Femur (tissue), 1 donor: Measurements from ENCODE around the gene MATN1.
A peak's percentile ranks its signal among the peaks of the same experiment; 100 is the strongest.
"Not testable (repeated sequence)": the region's sequence is repeated elsewhere in the genome, so short reads cannot be mapped to it uniquely, and the experiment has no call there.

ENCODE experiments used
- DNase-seq: peaks from one replicate; pipeline ENCODE4 v3.0.0-alpha.2; 2017

Gene MATN1, protein sequence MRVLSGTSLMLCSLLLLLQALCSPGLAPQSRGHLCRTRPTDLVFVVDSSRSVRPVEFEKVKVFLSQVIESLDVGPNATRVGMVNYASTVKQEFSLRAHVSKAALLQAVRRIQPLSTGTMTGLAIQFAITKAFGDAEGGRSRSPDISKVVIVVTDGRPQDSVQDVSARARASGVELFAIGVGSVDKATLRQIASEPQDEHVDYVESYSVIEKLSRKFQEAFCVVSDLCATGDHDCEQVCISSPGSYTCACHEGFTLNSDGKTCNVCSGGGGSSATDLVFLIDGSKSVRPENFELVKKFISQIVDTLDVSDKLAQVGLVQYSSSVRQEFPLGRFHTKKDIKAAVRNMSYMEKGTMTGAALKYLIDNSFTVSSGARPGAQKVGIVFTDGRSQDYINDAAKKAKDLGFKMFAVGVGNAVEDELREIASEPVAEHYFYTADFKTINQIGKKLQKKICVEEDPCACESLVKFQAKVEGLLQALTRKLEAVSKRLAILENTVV

DNA sequence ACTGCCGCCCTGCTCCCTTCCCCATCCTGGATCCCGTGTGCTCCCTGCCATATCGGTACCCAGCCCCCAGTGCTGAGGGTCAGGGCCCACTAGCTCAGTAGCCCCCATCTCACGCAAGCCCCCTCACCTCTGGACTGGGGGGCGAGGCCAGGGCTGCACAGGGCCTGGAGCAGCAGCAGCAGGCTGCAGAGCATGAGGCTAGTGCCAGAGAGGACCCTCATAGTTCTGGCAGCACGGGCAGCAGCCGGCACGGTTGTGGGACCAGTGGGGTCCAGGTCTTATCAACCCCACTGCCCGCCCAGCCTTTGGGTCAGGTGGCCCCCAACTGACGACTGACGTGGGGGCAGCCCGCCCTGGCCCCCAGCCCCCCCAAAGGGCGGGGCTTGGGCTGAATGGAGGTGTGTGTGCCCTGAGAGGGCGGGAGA, at the start of gene MATN1:
TSS of gene MATN1 (minus strand) at position 255 of the 425 bp plus-strand sequence. CDS start at position 221, 34 bp downstream.
- no peak for DNase-seq

DNA sequence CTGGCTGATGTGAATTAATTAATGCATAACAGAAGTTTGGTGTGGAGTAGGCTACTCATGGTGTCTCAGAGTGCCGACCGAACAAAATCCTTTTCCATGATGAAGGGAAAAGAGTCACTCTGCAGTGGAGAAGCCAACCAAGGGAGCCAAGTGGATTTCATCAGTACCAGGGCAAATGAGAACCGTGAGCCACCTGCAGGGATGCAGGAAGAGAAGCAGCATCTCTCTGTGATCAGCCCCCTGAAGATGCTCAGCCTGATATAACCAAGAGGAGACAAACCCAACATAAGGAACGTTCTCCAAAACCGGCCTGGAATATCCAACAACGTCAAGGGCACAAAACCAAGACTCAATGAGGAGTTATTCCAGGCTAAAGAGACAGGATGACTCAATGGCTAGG, 47.6 kb upstream of the MATN1 start:
- no peak for DNase-seq

DNA sequence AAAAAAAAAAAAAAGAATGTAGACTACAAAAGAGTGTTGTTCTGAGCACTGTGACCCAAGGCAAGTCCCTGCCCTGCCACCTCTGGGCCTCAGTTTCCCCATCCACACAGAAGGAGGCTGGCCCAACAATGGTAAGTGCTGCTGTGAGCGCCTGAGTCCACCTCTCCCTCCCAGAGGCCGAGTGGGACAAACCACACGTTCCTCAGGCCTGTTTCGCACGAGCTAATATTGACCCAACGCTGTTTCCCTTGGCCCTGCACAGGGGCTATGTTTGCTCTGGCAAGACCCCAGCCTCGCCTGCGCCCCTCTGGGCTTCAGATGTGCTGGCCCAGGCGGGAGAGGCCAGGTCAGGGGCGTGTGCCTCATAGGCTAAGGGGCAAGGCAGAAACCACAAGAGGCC, 46.8 kb upstream of the MATN1 start:
- peak; percentile 62 for DNase-seq

DNA sequence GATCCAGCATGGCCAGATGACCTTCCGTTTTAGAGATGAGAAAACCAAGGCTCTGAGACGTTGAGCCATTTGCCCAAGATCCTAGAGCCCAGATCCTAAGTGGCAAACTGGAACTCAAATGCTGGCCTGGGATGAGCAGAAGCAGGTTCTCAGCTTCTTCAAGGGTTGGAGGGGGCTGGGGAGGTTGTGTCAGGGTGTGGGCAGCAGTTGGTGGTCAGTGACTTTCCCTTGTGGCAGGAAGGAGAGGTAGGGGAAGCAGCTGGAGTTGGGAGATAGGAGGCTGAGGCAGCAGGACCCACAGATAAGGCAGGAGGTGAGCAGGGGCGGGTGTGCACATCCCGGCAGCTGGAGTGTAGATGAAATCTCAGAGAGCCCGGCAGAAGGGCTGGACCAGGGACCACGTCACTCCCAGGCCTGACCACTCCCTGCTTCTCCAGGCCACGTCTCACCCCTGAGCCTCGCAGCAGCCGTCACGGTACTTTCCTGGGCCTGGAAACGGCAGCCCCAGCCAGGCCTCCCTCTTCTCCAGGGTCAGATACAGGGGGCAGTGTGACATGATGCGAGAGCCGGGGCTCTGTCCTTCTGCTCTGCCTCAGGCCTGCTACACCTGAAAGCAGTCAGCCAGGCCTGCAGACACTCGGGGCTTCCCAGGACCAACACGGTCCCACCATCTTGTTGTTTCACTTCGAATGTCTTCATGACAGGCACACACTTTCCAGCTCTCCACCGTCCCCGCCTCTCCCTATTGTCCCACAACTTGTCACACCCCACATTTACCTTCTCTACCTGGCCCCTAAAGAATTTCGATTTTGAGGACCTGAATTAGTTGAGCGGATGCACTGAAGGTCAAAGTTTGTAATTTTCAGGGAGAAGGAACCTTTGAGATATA, 45.7 kb upstream of the MATN1 start:
- peak; percentile 60 for DNase-seq

DNA sequence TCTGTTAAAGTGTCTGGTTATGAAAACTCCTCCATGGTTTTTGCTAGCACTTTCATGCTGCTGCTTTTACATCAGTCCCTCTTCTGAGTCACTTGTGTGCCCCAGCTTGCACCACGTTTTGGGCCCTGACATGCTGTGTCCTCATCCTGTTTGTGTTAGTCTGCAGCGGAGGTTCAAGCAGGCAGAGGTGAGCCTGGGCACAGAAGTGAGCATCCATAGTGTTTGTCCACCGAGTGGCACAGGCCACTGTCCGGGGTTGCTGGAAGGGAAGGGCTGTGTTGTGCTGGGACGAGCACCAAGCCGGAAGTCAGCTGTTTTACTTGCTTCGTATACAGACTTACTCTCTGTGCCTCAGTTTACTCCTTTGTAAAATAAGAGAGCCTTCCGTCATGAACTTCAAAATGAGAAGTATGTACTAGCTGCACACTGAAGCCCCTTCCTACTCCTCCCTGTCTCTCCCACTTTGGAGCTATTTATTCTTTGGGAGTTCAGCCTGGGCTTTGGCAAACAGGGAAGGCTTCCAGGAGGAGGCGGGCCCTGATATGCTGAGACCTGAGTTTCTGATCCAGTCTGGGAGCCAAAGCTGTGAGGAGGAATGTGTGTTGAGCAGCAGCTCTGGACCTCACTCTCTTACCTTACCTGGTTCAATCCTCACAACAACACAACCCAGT, 44.9 kb upstream of the MATN1 start:
- DNase-seq = no peak

DNA sequence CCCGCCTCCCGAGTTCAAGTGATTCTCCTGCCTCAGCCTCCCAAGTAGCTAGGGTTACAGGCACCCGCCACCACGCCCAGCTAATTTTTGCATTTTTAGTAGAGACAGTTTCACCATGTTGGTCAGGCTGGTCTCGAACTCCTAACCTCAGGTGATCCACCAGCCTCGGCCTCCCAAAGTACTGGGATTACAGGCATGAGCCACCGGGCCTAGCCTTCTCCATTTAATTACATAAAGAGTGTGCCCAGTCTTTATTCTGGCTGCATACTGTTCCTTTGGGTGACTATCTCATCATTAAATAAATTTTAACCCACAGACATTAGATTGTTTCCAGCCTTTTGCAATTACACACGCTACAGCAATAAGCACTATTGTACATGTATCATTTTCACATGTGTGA, 43.6 kb upstream of the MATN1 start:
- not testable (repeated sequence) for DNase-seq

DNA sequence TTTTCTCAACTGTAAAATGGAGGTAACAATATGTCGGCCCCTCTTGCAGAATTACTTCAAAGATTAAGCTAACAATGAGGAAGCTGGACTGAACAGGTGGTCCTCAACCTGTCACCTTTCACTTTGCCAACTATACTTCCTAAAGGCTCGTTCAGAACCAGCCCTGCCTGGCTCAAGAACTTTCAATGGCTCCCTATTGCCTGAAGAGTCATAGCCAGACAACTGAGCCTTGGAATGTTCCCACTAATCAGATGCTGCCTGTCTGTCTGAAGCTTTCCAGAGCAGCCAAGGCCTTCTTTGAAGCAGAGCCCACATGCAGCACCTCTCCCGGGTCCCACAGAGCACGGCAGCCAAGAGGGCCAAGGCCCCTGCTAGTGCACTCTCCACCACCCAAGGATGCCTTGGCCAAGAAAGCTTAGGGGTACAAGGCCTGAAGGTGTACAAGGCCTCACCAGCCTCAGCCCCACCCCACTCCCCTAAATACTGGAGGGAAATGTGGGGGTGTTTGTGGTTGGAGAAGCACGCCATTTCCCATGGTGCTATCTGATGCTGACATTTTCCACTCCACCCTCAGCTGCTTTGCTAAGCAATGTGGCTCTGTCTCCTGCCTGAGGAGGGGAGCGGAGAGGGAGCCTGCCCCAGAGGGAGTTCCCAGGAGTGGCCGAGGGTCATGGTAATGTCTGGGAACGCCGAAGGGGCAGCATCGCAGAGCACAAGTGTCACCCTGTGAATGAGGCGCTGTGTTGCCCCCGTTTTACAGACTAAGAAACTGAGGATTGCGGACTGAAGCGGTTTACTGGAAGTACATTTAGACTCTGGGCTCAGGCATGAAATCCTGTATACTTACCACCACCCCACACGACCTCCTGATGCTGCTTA, 42.4 kb upstream of the MATN1 start:
- no peak for DNase-seq

DNA sequence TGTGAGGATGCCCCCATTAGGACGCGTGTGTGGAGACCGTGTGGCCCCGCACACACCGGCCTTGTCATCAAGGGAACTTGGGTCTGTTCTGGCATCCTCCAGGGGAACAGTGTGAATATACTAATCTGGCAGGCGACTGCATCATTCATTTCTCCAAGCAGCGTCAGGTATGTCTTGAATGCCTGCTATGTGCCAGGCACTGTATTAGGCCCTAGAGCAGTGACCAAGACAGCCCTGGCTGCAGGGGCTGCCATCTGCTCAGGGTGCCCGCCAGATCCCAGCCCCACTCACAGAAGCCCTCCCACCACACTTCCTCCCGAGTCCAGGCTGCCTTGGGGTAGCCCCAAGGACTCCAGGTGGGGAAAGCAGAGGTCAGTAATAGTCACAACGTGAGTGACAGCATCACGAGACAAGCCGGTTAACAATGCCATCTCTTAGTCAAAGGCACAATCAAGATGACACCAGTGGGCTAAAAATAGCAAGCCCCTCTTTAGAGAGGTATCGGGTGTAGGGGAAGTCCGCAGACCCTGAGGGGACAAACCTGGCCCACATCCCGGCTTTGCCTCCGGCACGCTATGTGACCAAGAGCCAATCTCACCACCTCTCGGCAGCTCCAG, 41.7 kb upstream of the MATN1 start:
- DNase-seq = no peak

DNA sequence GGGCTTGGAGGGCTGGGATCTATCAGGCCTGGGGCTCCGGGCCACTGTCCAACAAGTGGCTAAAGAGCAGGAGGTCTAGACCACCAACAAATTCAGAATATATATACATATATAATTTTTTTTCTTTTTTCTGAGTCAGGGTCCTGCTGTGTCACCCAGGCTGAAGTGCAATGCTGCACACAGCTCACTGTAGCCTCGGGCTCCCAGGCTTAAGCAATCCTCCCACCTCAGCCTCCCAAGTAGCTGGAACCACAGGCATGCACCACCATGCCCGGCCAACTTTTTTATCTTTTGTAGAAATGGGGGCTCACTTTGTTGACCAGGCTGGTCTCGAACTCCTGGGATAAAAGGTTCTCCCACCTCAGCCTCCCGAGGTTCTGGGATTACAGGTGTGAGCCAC, 41.0 kb upstream of the MATN1 start:
- no peak for DNase-seq

DNA sequence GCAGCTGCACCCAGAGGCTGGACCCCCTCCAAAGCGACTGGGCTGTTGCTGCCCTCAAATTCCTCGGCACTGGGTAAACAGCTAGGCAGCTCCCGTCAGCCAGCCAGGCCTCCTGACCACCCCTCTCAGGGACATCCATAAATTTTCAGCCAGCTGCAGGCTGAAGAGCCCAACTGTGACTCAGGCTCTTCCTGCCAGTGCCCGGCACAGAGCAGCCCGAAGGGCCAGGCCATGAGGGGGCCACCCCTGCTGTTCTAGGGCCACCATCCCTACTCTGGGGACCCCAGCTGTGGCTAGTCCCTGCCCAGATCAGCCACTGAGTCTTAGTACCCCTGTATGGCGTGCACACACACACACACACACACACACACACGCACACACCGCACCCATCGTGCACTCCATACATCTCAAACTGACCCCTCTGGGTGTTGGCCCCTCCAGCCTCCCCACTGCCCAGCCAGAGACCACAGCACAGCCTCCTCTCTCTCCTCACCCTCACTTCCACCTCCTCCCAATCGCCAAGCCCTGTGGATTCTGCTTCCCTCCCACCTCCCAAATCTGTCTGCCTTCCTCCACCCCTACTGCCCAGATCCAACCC, 40.4 kb upstream of the MATN1 start:
- peak; percentile 82 for DNase-seq

DNA sequence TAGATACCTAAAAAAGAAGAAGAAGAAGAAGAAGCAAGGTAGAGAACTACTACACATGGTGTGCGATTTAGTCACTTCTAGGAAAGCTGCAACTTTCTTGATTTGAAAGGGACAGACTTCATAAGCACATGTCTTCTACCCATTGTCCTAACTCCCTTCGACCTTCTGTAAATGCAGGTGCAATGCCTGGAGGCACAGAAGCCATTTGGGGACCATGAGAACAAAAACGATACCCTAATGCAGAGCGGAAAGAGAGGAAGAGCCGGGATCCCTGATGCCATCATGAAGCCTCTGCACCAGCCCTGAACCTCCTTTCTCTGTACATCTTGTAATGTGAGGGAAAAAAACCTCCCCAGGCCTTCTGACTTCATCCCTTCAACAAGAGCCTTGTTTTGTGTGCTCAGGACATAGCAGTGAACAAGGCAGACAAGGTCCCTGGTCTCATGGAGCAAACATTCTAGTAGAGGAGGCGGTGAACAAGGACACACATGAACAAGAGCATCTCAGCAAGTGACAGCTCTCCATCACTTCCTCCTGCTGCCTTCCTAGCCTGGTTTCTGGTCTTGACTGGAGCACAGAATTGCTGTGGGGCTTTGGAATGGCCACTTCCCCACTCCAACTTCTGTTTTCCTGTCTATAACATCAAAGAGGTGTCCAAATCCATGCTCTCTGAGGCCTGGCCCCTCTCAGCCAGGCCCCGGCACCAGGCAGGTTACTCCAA, 39.7 kb upstream of the MATN1 start:
- DNase-seq = no peak

DNA sequence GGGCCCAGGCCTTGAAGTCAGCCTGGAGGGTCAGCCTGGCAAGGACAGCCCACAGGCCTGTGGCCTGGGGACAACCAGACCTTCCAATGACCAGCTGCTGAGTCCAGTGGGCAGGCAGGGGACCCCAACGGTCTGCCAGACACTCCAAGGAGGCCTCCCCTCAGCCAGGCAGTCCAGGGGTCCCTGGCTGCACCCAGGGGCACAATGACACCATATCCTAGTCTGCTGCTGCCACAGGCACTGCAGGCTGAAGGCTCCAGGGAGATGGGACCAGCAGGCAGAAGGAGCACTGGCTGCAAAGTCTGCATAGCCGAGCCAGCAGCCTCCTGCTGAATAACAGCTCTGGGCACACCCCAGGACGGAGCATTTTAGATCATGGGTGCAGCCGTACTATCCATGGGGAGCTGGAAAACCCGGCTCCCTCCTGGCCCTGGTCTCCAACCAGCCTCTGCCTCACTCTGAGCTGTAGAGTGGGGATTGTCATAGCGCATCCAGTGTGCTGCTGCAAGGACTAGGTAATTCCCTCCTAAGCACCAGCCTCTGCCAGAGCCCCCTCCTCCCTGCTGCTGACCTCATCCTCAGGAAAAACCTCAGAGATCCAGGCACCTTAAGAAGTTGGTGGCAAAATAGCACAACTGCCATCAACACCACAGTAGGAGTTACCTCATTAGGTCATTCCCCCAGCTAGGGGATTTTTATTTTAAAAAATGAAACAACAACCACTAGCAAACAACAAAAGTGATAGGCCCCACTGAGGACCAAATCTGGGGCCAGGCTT, 39.0 kb upstream of the MATN1 start:
- no peak for DNase-seq

DNA sequence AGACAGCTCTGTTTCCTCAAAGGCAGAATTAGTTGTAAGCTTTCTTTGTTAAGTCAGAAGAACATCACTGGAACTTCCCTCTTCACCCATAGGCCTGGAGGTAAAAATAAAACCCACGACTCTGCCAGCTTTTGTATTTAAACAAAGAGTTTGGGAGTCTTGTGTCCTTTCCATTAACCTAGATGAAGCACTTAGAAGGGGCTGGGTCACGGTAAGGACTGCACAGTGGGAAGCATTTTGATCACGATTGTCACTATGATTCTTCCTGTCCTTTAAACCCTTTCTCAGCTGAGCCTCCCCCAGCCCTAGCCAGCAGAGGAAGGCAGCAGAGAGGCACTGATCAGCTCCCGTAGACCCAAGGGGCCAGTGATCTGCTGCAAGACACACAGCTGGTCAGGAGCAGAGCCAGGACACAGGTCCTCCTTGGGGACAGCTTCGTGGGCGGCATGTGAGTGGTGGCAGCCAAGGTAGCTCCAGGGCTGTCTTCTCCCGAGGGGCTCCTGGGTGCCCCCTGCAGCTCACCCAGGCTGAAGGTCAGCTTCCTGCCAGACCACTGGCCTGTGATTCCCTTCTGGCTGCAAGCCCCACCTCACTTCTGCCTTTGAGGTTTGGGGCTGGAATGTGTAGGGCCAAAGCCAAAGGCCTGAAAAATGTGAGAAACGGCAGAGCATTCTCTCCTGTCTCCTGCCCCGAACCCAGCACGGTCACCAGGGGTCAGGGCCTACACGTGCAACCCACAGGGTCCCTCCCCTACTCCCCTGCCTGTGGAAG, 38.2 kb upstream of the MATN1 start:
- DNase-seq = peak; percentile 67

DNA sequence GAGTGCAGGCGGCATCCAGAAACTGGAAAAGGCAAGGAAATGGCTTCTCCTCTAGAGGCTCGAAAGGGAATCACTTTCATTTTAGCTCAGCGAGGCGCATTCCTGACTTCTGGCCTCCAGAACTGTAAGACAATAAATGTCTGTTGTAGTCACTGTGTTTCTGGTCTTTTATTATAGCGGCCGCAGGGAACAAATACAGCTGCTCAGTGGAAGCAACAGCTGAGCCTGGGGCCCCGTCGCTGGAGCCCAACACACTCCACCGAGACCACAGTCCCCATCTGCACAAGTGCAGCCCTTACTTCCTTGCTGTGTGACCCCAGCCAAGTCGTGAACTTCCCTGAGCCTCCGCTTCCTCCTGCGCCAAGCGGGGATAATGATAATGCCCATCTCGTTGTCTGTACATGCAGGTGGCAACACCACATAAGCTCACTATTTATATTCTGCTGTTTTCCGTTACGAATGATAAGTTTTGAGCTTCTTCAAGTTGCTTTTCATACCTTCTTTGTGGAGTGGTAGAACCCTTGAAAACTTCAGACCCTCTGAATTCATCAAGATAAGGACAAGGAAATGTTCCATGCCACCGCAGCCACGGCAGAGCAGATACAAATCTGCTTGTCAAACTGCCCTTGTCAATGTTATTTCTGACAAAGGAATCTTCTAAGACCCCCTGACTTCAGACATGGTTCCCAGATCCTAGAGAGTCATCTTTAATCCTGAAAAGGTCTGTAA, 37.4 kb upstream of the MATN1 start:
- DNase-seq = peak; percentile 73

DNA sequence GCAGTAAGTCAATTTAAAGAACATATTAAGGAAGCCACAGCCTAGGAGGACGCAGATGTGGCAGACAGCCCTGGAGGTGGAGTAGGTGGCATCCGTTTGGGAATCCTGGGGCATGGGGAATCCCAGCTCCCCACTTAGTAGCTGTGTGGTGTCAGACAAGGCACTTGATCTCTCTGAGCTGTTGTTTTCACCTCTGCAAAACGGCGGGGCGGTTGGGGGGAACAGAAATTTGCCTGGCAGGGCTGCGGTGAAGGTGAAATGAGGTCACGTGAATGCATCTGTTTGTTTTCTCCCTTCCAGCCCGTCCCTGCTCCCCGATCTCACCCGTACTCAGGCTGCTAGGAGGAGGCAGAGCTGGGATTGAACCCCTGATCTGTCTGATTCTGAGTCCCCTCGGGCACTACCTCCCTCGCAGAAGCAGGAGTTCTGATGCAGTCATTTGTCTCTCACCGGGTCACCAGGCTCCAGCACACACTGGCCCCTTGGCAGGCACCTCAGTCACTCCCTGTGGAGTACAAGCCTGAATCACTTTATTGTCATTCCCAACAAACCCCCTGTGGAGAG, 36.4 kb upstream of the MATN1 start:
- DNase-seq = no peak

DNA sequence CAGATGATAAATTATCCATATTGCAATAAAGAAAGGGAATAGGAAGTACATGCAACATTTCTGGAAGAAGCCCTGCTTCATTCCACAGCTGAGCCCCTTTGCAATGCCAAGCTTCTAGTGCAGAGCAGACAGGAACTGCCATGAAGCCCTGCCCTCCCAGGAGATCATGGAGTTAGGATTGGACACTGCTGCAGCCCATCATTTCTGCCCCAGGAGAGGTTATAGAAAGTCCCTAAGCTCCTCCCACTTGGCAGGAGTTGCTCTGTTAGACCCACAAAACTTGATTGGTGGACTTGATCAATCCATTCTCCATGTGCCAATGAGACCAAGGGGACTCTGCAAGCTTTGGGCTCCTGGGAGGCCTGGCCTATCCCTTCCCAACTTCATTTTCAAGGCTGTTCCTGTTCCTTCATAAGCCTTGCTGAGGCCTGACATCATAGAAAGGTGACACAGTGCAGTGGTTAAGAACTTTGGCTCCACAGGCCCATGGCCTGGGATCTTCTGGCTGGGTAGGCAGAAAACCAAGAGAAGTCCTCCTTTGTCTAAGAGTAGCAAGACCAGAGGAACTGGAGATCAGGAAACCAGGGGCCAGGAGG, 35.5 kb upstream of the MATN1 start:
- no peak for DNase-seq

DNA sequence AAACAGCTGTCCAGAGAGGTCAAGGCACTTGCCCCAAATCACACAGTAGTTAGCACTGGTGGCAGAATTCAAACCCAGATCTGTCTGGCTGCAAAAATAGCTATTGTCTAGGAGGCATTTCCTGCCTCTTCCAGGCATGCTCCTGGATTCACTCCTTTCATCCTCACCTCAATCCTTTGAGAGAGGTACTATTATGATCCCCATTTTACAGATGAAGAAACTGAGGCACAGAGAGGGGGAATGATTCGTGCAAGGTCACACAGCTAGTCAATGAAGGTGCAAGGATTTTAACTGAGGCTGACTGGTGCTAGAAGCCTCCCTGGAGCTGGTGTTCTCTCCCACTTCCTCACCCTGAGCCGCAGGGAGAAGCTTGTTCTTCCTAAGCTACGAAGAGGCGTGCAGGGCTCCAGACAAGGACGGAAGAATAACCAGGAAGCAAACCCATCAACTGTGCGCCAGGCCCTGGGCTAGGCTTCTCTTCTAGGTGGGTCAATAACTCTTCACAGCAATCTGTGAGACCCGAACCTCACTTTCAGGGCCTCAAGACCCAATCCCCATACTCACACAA, 34.8 kb upstream of the MATN1 start:
- DNase-seq = no peak
